Activated naive CD8-positive, alpha-beta T cell treated with anti-CD3 and anti-CD28 coated beads, Interleukin-2, amount 10 ng/mL, durations not matched to agents 7 days and 5 days (primary cell): Measurements from ENCODE around the gene SURF2. TPM values are rescaled to one million over a fixed set of nuclear protein-coding genes. Genes with fewer than 3 reads are reported as not detected.
A peak's percentile ranks its signal among the peaks of the same experiment; 100 is the strongest.

Experiments used
- ATAC-seq: fragments of 150-1000 bp; cut with Tn5 transposase; one replicate; pipeline ENCODE4 v1.10.0; 2021; ENCODE audit warnings: low read depth, moderate library complexity
- POLR2A ChIA-PET: fragments of 350-600 bp; sonication (Branson Sonifier 250); formaldehyde crosslinking; loops from one replicate; lab custom pipeline; 2021; ENCODE audit warnings: antibody characterized with exemption; lab: Charles Lee
- DNase-seq: peaks from one replicate; pipeline ENCODE4 v3.0.0; 2021
- H3K27ac Mint-ChIP-seq: one replicate; pipeline ENCODE4 v1.8.0; 2022; ENCODE audit warnings: mild to moderate bottlenecking, mixed read lengths
- H3K27me3 Mint-ChIP-seq: one replicate; pipeline ENCODE4 v1.8.0; 2022; ENCODE audit warnings: mild to moderate bottlenecking, moderate library complexity, mixed read lengths
- H3K36me3 Mint-ChIP-seq: one replicate; pipeline ENCODE4 v1.8.0; 2021; ENCODE audit warnings: mild to moderate bottlenecking, mixed read lengths
- H3K4me1 Mint-ChIP-seq: one replicate; pipeline ENCODE4 v1.8.0; 2021; ENCODE audit warnings: mixed read lengths
- H3K4me3 Mint-ChIP-seq: one replicate; pipeline ENCODE4 v1.8.0; 2022; ENCODE audit warnings: mild to moderate bottlenecking, moderate library complexity, mixed read lengths
- H3K9me3 Mint-ChIP-seq: one replicate; pipeline ENCODE4 v1.8.0; 2021; ENCODE audit warnings: mixed read lengths
- total RNA-seq, 2 experiments: library from RNA; stranded (reverse); gene quantifications; one replicate each; pipeline ENCODE4 v1.2.3, GENCODE V29; 2021

Gene SURF2
- total RNA-seq, 2 experiments from 2014 or later: 16.2 to 17.0 TPM

GRCh38 chr9:133342069-133342406 lies 14.3 kb upstream of the SURF2 start:
- H3K4me3 Mint-ChIP-seq: no peak overlapping the region
- peaks cover 29% of the 10 kb centered on the region for H3K36me3 Mint-ChIP-seq
- H3K27me3 Mint-ChIP-seq: no peaks in the 10 kb centered on the region
- no peaks in the 10 kb centered on the region for H3K9me3 Mint-ChIP-seq
- H3K27ac Mint-ChIP-seq: peak overlapping the region; percentile 61
- no peak for DNase-seq
- H3K4me1 Mint-ChIP-seq: peaks cover 32% of the 10 kb centered on the region
- ATAC-seq: no peak
- POLR2A ChIA-PET: interaction anchor here (0.9 to 1.6 kb wide), 3 partner anchors 14 to 33 kb away, joined by 4 to 6 read pairs (median 5); partner anchors contain the start of genes SURF1 and SURF2

DNA sequence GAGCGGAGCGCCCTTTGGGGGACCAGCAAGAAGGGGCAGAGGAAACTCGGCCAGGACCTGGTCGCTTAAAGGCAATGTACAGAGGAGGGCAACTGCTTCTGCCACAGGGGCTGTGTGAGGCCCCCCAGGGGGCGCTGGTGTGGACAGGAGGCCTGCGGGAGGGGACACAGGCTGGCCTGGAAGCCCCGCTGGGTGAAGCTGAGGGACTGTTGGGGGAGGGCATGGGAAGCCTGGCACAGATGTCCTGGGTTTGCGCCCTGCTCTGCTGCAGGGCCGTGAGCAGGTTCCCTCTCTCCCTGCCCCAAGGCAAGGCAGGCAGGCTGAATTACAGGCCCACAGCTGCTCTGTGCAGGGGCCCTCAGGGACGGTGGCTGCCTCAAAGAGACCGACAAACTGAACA lies 13.8 kb upstream of the SURF2 start:
- POLR2A ChIA-PET: interaction anchor here (1.4 to 1.6 kb wide), 2 partner anchors 13 to 32 kb away, joined by 4 to 6 read pairs; partner anchors contain the start of genes SURF1 and SURF2
- no peak for ATAC-seq
- peaks cover 30% of the 10 kb centered on the region for H3K36me3 Mint-ChIP-seq
- no peaks in the 10 kb centered on the region for H3K27me3 Mint-ChIP-seq
- no peaks in the 10 kb centered on the region for H3K9me3 Mint-ChIP-seq
- no peak overlapping the region for H3K27ac Mint-ChIP-seq
- peaks cover 34% of the 10 kb centered on the region for H3K4me1 Mint-ChIP-seq
- DNase-seq: no peak
- no peak overlapping the region for H3K4me3 Mint-ChIP-seq

DNA sequence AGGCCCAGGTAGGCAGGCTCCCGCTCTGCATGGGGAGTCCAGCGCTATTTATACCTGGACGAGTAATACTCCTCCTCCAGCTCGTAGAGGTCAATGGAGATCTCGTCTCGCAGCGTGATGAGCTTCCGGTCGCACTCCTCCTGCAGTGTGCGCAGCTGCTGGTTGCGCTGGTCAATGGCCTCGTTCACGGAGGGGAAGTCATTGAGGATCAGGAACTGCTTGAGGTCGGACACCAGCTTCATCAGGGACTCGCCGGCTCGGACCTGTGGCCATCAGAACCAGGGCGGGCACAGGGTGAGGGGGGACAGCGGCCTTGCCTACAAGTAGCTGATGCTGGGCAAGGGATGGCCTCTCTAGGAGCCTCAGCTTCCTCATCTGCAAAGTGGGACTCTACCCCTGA lies 12.3 kb upstream of the SURF2 start:
- Mint-ChIP-seq H3K4me1 (peaks cover 37% of the 10 kb centered on the region), H3K27ac (no peak overlapping the region), H3K9me3 (no peaks in the 10 kb centered on the region), H3K4me3 (no peak overlapping the region), H3K27me3 (no peaks in the 10 kb centered on the region), H3K36me3 (peaks cover 32% of the 10 kb centered on the region)
- ATAC-seq (no peak), DNase-seq (no peak)
- POLR2A ChIA-PET: no interaction called here

GRCh38 chr9:133344979-133345378 lies 11.4 kb upstream of the SURF2 start:
- H3K27me3 Mint-ChIP-seq: no peaks in the 10 kb centered on the region
- H3K27ac Mint-ChIP-seq: no peak overlapping the region
- DNase-seq (no peak), ATAC-seq (no peak)
- peaks cover 38% of the 10 kb centered on the region for H3K4me1 Mint-ChIP-seq
- POLR2A ChIA-PET: interaction anchor here (1.1 kb wide), 1 partner anchor 30 kb away, joined by 4 read pairs; no protein-coding TSS in a partner anchor
- peaks cover 32% of the 10 kb centered on the region for H3K36me3 Mint-ChIP-seq
- no peak overlapping the region for H3K4me3 Mint-ChIP-seq
- H3K9me3 Mint-ChIP-seq: no peaks in the 10 kb centered on the region

- no peak overlapping the region for H3K27ac Mint-ChIP-seq
- H3K27me3 Mint-ChIP-seq: no peaks in the 10 kb centered on the region
- H3K9me3 Mint-ChIP-seq: no peaks in the 10 kb centered on the region
- H3K4me1 Mint-ChIP-seq: peaks cover 37% of the 10 kb centered on the region
- peaks cover 30% of the 10 kb centered on the region for H3K36me3 Mint-ChIP-seq
- POLR2A ChIA-PET: interaction anchor here (1.1 kb wide), 1 partner anchor 29 kb away, joined by 4 read pairs; no protein-coding TSS in a partner anchor
- DNase-seq (no peak), ATAC-seq (no peak)
- H3K4me3 Mint-ChIP-seq: no peak overlapping the region
These were observed 10.8 kb upstream of the SURF2 start for GRCh38 chr9:133345596-133345995.

GRCh38 chr9:133346021-133346785 lies 10.1 kb upstream of the SURF2 start:
- no peaks in the 10 kb centered on the region for H3K27me3 Mint-ChIP-seq
- no peak for DNase-seq
- peak overlapping the region; percentile 85 for H3K27ac Mint-ChIP-seq
- no peak for ATAC-seq
- H3K9me3 Mint-ChIP-seq: no peaks in the 10 kb centered on the region
- peaks cover 34% of the 10 kb centered on the region for H3K4me1 Mint-ChIP-seq
- H3K36me3 Mint-ChIP-seq: peaks cover 32% of the 10 kb centered on the region
- POLR2A ChIA-PET: interaction anchor here (2.8 to 6.5 kb wide), 2 partner anchors 10 to 26 kb away, joined by 30 to 147 read pairs; partner anchors contain the start of genes SURF1 and SURF2
- H3K4me3 Mint-ChIP-seq: peak overlapping the region; percentile 99

DNA sequence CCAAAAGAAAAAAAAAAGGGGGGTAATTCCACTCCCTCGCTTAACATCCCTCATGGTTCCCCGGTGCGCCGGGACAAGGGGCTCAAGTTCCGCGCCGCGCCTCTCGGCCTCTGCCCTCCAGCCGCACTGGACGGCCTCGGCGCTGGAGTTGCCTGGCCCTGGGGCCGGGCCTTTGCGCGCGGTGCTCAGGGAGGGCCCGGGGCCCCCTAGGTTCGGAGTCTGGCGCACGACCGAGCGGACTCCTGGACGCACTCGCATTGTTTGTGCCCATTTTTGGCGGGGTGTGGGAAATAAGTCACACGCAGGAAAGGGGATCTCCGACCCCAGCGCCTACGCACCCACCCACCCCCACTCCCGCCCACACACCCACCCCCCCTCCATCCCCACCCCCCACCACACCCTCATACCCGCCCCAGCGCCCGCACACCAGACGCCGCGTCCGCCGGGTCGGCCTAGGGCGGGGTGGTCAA lies 8.8 kb upstream of the SURF2 start:
- no peaks in the 10 kb centered on the region for H3K9me3 Mint-ChIP-seq
- DNase-seq: peak; percentile 73
- peak overlapping the region; percentile 100 for H3K4me3 Mint-ChIP-seq
- no peaks in the 10 kb centered on the region for H3K27me3 Mint-ChIP-seq
- peak; percentile 37 for ATAC-seq
- POLR2A ChIA-PET: interaction anchor here (0.8 to 6.5 kb wide), 14 partner anchors 8 to 336 kb away, joined by 3 to 147 read pairs (median 5); partner anchors contain the start of genes STKLD1, SURF1, SURF2 and SURF6
- peak overlapping the region; percentile 99 for H3K27ac Mint-ChIP-seq
- peaks cover 30% of the 10 kb centered on the region for H3K4me1 Mint-ChIP-seq
- H3K36me3 Mint-ChIP-seq: peaks cover 37% of the 10 kb centered on the region

DNA sequence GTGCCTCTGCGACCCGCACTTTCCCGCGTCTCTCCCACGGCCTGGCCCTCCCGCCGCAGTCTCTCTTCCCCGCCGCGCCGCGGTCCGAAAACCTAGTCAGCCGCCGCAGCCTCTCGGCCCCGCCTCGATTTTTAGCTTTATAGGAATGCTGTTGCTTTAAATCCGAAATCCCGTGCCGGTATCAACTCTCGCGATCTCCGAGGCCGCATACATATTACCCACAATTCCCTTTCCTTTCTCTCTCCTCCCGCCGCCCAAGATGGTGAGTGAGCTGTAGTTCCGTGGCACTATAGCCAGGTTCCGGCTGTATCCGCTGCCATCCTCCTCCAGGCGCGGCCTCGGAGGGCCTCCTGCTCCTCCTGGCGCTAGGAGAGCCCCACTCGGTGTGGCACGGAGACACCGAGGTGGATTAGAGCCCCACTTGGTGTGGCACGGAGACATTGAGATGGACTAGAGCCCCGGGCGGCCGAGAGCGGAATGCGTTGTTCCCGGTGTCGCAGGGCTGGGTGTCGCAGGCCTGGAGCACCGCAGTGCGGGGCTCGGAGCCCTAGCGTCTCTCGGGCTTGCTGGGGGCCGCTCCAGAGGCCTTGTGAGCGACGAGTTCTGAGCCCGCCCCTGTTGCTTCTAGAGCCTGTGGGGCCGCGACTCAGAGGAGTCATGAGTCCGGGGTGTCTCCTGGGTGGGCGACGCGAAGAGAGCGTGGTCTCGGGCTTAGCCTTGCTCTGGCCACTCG lies 8.2 kb upstream of the SURF2 start, which contains the start of the genes MED22 and RPL7A:
Gene MED22 (minus strand): TSS at position 147 of the 733 bp plus-strand sequence. CDS start 1,469 bp downstream, outside the sequence.
Gene RPL7A (plus strand): TSS at position 234 of the 733 bp plus-strand sequence. CDS start 26 bp downstream, at position 260.
- DNase-seq: peak; percentile 87
- Mint-ChIP-seq H3K9me3 (no peaks in the 10 kb centered on the region), H3K36me3 (peaks cover 39% of the 10 kb centered on the region), H3K4me3 (peak within 1 kb of the TSS; percentile 100), H3K4me1 (peaks cover 30% of the 10 kb centered on the region), H3K27ac (peak within 1 kb of the TSS; percentile 99), H3K27me3 (no peaks in the 10 kb centered on the region)
- POLR2A ChIA-PET: interaction anchor here (0.7 to 6.5 kb wide), 15 partner anchors 8 to 335 kb away, joined by 3 to 147 read pairs (median 5); partner anchors contain the start of genes STKLD1, SURF1, SURF2 and SURF6
- peak; percentile 78 for ATAC-seq

GRCh38 chr9:133348718-133349573 lies 7.4 kb upstream of the SURF2 start:
- H3K9me3 Mint-ChIP-seq: no peaks in the 10 kb centered on the region
- ATAC-seq (peak; percentile 5), DNase-seq (no peak)
- no peaks in the 10 kb centered on the region for H3K27me3 Mint-ChIP-seq
- peaks cover 33% of the 10 kb centered on the region for H3K4me1 Mint-ChIP-seq
- H3K36me3 Mint-ChIP-seq: peaks cover 40% of the 10 kb centered on the region
- H3K4me3 Mint-ChIP-seq: peak overlapping the region; percentile 100
- POLR2A ChIA-PET: interaction anchor here (0.7 to 6.5 kb wide), 11 partner anchors 8 to 334 kb away, joined by 3 to 147 read pairs (median 6); partner anchors contain the start of genes STKLD1, SURF1, SURF2 and SURF6
- H3K27ac Mint-ChIP-seq: peak overlapping the region; percentile 99

DNA sequence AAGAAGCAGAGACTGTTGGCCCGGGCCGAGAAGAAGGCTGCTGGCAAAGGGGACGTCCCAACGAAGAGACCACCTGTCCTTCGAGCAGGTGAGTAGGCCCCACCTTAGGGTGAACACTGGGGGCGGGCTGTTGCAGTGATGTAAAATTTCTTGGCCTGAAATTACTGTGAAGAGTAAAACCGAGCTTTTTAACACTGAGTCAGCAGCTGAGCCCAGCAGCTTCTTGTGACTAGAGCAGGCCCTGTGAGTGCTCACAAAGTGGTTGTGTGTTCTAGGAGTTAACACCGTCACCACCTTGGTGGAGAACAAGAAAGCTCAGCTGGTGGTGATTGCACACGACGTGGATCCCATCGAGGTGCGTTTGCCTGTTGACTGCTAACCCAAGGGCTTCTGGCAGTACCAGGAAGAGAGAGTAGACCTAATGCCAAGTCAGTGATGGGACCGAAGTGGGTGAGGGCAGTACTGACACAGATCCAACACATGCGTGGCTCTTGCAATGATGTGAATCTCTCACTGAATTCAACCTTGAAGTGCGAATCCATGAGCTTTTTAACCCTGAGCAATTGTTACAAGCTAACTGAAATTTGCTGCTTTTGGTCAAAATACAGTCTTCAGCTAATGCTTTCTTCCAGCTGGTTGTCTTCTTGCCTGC lies 6.3 kb upstream of the SURF2 start:
- POLR2A ChIA-PET: interaction anchor here (1.1 to 6.5 kb wide), 2 partner anchors 10 to 22 kb away, joined by 3 to 147 read pairs; no protein-coding TSS in a partner anchor

GRCh38 chr9:133351526-133351907 lies 4.8 kb upstream of the SURF2 start:
- H3K27me3 Mint-ChIP-seq: no peaks in the 10 kb centered on the region
- H3K27ac Mint-ChIP-seq: no peak overlapping the region
- POLR2A ChIA-PET: interaction anchor here (6.5 kb wide), 1 partner anchor 21 kb away, joined by 147 read pairs; no protein-coding TSS in a partner anchor
- H3K9me3 Mint-ChIP-seq: no peaks in the 10 kb centered on the region
- peaks cover 29% of the 10 kb centered on the region for H3K4me1 Mint-ChIP-seq
- peaks cover 35% of the 10 kb centered on the region for H3K36me3 Mint-ChIP-seq
- ATAC-seq (no peak), DNase-seq (no peak)
- H3K4me3 Mint-ChIP-seq: no peak overlapping the region

More for the DNA sequence above, 6.3 kb upstream of the SURF2 start:
- peaks cover 34% of the 10 kb centered on the region for H3K4me1 Mint-ChIP-seq
- no peaks in the 10 kb centered on the region for H3K27me3 Mint-ChIP-seq
- no peaks in the 10 kb centered on the region for H3K9me3 Mint-ChIP-seq
- no peak for ATAC-seq
- H3K4me3 Mint-ChIP-seq: no peak overlapping the region
- no peak for DNase-seq
- peaks cover 40% of the 10 kb centered on the region for H3K36me3 Mint-ChIP-seq
- no peak overlapping the region for H3K27ac Mint-ChIP-seq
